Measurements from ENCODE around the gene HASPIN. TPM values are rescaled to one million over a fixed set of nuclear protein-coding genes. Genes with fewer than 3 reads are reported as not detected.

The HASPIN gene
- total and polyA plus RNA-seq, 2 of the 13 experiments (the other 11 are each of a cell fraction or from before 2014, with no cell fraction given): 2.7 to 8.1 TPM

DNA sequence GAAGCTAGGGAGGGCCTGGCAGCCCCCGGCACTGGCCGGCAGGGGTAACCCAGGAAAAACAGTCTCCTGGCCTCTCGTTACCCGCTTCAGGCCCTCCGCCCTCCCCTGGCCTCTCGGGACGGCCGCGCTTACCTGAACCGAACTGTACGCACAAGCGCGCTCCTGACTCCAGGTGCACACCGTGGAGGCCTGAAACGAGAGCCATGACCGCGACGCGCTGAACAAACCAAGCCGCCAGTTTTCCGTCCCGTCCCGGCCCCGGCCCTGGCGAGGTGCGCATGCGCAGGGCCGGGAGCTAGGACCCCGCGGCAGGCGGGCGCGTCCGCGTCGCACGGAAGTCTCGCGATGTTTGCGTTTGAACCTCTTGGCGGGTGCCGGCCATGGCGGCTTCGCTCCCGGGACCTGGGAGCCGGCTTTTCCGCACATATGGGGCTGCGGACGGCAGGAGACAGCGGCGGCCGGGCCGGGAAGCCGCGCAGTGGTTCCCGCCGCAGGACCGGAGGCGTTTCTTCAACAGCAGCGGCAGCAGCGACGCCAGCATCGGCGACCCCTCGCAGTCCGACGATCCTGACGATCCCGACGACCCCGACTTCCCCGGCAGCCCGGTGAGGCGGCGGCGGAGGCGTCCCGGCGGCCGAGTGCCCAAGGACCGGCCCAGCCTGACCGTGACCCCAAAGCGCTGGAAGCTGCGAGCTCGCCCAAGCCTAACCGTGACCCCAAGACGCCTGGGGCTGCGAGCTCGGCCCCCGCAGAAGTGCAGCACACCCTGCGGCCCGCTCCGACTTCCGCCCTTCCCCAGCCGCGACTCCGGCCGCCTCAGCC, at the start of gene HASPIN (continued):
- TF ChIP-seq PHF20 (CRISPR knock-in tag; IDR thresholded peaks at IDR 0.05) (peak; percentile 85), NR1H2 (CRISPR knock-in tag; IDR thresholded peaks at IDR 0.05; ENCODE audit: borderline replicate concordance, low read depth) (no peak), ZNF251 (CRISPR knock-in tag; IDR thresholded peaks at IDR 0.05) (no peak), ZNF33A (CRISPR knock-in tag; IDR thresholded peaks at IDR 0.05; ENCODE audit: borderline replicate concordance) (no peak), ZFP36L1 (CRISPR knock-in tag; IDR thresholded peaks at IDR 0.05) (peak; percentile 83), ZNF598 (CRISPR knock-in tag; IDR thresholded peaks at IDR 0.05; ENCODE audit: borderline replicate concordance) (peak; percentile 93; the same call in 1 of the 2 replicates), ZNF274 (CRISPR knock-in tag; IDR thresholded peaks at IDR 0.05) (peak; percentile 88), MXD4 (CRISPR knock-in tag; IDR thresholded peaks at IDR 0.05) (peak; percentile 75), SMYD3 (CRISPR knock-in tag; IDR thresholded peaks at IDR 0.05) (0 out of 2 replicates have a peak, but pooled peaks have one; percentile 69), TFE3 (CRISPR knock-in tag; IDR thresholded peaks at IDR 0.05) (0 out of 2 replicates have a peak, but pooled peaks have one; percentile 41), ZBTB20 (CRISPR knock-in tag; IDR thresholded peaks at IDR 0.05; ENCODE audit: borderline replicate concordance, low read depth) (peak; percentile 22; the same call in 1 of the 2 replicates), YEATS4 (CRISPR knock-in tag; IDR thresholded peaks at IDR 0.05; ENCODE audit: borderline replicate concordance) (peak; percentile 78; the same call in 1 of the 2 replicates), MTA1 (CRISPR knock-in tag; IDR thresholded peaks at IDR 0.05; ENCODE audit: borderline replicate concordance) (peak; percentile 71), RFX3 (CRISPR knock-in tag; IDR thresholded peaks at IDR 0.05) (0 out of 2 replicates have a peak, but pooled peaks have one; percentile 24)
- TF ChIP-seq, protein P1, sequence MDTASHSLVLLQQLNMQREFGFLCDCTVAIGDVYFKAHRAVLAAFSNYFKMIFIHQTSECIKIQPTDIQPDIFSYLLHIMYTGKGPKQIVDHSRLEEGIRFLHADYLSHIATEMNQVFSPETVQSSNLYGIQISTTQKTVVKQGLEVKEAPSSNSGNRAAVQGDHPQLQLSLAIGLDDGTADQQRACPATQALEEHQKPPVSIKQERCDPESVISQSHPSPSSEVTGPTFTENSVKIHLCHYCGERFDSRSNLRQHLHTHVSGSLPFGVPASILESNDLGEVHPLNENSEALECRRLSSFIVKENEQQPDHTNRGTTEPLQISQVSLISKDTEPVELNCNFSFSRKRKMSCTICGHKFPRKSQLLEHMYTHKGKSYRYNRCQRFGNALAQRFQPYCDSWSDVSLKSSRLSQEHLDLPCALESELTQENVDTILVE (CRISPR knock-in tag; IDR thresholded peaks at IDR 0.05): peak; percentile 69; the same call in 1 of the 2 replicates
- TF ChIP-seq, protein P2, sequence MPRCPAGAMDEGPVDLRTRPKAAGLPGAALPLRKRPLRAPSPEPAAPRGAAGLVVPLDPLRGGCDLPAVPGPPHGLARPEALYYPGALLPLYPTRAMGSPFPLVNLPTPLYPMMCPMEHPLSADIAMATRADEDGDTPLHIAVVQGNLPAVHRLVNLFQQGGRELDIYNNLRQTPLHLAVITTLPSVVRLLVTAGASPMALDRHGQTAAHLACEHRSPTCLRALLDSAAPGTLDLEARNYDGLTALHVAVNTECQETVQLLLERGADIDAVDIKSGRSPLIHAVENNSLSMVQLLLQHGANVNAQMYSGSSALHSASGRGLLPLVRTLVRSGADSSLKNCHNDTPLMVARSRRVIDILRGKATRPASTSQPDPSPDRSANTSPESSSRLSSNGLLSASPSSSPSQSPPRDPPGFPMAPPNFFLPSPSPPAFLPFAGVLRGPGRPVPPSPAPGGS (CRISPR knock-in tag; IDR thresholded peaks at IDR 0.05): peak; percentile 96
- TF ChIP-seq, protein P3, sequence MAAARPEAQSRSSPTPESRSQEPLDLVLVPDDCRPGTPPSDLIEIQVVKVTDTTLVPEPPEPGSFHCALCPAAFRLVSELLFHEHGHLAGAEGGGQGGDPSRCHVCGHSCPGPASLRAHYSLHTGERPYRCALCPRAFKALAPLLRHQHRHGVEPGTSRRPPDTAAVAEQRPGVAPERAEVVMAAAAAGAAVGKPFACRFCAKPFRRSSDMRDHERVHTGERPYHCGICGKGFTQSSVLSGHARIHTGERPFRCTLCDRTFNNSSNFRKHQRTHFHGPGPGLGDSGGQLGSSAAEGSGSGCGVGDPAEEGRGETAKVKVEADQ (CRISPR knock-in tag; IDR thresholded peaks at IDR 0.05; ENCODE audit: borderline replicate concordance): peak; percentile 91
- TF ChIP-seq, protein P4, sequence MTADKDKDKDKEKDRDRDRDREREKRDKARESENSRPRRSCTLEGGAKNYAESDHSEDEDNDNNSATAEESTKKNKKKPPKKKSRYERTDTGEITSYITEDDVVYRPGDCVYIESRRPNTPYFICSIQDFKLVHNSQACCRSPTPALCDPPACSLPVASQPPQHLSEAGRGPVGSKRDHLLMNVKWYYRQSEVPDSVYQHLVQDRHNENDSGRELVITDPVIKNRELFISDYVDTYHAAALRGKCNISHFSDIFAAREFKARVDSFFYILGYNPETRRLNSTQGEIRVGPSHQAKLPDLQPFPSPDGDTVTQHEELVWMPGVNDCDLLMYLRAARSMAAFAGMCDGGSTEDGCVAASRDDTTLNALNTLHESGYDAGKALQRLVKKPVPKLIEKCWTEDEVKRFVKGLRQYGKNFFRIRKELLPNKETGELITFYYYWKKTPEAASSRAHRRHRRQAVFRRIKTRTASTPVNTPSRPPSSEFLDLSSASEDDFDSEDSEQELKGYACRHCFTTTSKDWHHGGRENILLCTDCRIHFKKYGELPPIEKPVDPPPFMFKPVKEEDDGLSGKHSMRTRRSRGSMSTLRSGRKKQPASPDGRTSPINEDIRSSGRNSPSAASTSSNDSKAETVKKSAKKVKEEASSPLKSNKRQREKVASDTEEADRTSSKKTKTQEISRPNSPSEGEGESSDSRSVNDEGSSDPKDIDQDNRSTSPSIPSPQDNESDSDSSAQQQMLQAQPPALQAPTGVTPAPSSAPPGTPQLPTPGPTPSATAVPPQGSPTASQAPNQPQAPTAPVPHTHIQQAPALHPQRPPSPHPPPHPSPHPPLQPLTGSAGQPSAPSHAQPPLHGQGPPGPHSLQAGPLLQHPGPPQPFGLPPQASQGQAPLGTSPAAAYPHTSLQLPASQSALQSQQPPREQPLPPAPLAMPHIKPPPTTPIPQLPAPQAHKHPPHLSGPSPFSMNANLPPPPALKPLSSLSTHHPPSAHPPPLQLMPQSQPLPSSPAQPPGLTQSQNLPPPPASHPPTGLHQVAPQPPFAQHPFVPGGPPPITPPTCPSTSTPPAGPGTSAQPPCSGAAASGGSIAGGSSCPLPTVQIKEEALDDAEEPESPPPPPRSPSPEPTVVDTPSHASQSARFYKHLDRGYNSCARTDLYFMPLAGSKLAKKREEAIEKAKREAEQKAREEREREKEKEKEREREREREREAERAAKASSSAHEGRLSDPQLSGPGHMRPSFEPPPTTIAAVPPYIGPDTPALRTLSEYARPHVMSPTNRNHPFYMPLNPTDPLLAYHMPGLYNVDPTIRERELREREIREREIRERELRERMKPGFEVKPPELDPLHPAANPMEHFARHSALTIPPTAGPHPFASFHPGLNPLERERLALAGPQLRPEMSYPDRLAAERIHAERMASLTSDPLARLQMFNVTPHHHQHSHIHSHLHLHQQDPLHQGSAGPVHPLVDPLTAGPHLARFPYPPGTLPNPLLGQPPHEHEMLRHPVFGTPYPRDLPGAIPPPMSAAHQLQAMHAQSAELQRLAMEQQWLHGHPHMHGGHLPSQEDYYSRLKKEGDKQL (CRISPR knock-in tag; IDR thresholded peaks at IDR 0.05; ENCODE audit: low read depth): 0 out of 2 replicates have a peak, but pooled peaks have one; percentile 24

Measured in HepG2 (cell line).